Stimulated activated CD8-positive, alpha-beta memory T cell treated with anti-CD3 and anti-CD28 coated beads, Interleukin-15, amount 100 ng/mL, for 24 hours (primary cell): ENCODE measurements around the gene CCL24.
"Not testable (repeated sequence)": the region's sequence is repeated elsewhere in the genome, so short reads cannot be mapped to it uniquely, and the experiment has no call there.

Experiments
- DNase-seq: peaks from one replicate; pipeline ENCODE4 v3.0.0-alpha.2; 2020; ENCODE audit warnings: low read depth

Gene CCL24

GRCh38 chr7:75780647-75781273 is 32.8 kb downstream of the CCL24 start:
- DNase-seq: not testable (repeated sequence)

GRCh38 chr7:75779516-75779915 is 34.1 kb downstream of the CCL24 start:
- not testable (repeated sequence) for DNase-seq

- not testable (repeated sequence) for DNase-seq
Observed at GRCh38 chr7:75779035-75779434, 34.6 kb downstream of the CCL24 start.

GRCh38 chr7:75776295-75776971 is 37.2 kb downstream of the CCL24 start:
- DNase-seq: no peak

GRCh38 chr7:75773958-75774357 is 39.6 kb downstream of the CCL24 start:
- DNase-seq: not testable (repeated sequence)

- no peak for DNase-seq
Observed at GRCh38 chr7:75772081-75773077, 41.2 kb downstream of the CCL24 start, which contains the start of gene CCL26. Gene CCL26, minus strand, starts transcription at chr7:75772211. Its CDS starts 35 bp downstream, at chr7:75772176.

- DNase-seq: no peak
Observed at GRCh38 chr7:75771224-75771623, 42.4 kb downstream of the CCL24 start.

GRCh38 chr7:75762350-75762917 is 51.2 kb downstream of the CCL24 start:
- DNase-seq: no peak

- DNase-seq: not testable (repeated sequence)
Observed at GRCh38 chr7:75761801-75762200, 51.8 kb downstream of the CCL24 start.
